Measurements from ENCODE around the gene DIMT1.

DNA sequence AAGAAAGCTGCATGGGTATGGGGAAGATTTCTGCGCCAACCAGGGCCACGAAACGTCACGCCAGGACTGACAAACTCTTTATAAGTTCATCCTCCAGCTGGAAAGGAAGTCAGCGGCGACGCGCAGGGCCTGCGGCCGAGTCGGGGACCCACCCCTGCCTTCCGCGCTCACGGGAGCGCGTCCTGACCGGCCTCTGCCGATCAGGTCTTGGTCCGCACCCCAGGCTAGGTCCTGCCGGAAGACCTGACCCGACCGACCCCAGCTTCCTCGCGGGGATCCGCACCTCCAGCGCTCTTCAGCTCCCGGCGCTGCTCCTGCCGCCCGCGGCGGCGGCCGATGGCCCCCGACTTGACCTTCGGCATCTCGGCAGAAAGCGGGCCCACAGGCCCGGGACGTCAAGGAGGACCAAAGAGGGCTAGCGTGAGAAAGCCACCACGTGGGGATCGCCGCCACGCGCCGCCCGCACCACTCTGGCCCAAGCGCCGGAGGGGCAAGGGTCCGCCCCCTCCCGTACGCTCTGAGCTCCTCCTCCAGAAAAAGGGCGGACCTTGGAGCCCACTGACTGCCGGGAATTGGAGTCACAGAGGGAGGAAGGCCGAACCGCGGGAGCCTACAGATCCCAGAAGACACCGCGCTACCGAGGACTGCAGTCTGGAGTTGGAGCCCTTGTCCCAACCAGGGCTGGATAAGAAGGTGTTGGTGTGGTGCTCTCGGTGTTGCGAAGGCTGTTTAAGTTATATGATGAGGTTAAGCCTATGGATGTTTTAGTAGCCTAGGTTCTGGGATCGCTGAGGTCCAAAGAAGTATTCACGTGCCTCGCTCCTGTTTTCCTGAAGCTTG, at the start of gene DIMT1:
- TF ChIP-seq EZH2 (IDR thresholded peaks at IDR 0.05; ENCODE audit: borderline replicate concordance, low read length) = no peak
- TF ChIP-seq, protein P1, sequence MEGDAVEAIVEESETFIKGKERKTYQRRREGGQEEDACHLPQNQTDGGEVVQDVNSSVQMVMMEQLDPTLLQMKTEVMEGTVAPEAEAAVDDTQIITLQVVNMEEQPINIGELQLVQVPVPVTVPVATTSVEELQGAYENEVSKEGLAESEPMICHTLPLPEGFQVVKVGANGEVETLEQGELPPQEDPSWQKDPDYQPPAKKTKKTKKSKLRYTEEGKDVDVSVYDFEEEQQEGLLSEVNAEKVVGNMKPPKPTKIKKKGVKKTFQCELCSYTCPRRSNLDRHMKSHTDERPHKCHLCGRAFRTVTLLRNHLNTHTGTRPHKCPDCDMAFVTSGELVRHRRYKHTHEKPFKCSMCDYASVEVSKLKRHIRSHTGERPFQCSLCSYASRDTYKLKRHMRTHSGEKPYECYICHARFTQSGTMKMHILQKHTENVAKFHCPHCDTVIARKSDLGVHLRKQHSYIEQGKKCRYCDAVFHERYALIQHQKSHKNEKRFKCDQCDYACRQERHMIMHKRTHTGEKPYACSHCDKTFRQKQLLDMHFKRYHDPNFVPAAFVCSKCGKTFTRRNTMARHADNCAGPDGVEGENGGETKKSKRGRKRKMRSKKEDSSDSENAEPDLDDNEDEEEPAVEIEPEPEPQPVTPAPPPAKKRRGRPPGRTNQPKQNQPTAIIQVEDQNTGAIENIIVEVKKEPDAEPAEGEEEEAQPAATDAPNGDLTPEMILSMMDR (conservative IDR thresholded peaks at IDR 0.05 in 1 of 2, IDR thresholded peaks at IDR 0.05 in 1 of 2; ENCODE audit: extremely low read depth in 1 of 2, insufficient read depth in 1 of 2, low read depth in 1 of 2, low read length in 2 of 2) = no peak
